Transverse colon (tissue), 4 donors: ENCODE results near the gene SPAG17. TPM values are rescaled to one million over a fixed set of nuclear protein-coding genes. Genes with fewer than 3 reads are reported as not detected.

ENCODE experiments used
- DNase-seq: peaks from one replicate; pipeline ENCODE4 v3.0.0-alpha.2; 2019
- H3K27ac ChIP-seq, 4 donors: fragments of 200-600 bp; sonication (generic); 2 replicates each; pipeline ENCODE4 v1.5.1; 2016 to 2018; ENCODE audit warnings: inconsistent platforms in 4 of 4
- H3K27me3 ChIP-seq: fragments of 200-600 bp; sonication (generic); 2 replicates; pipeline ENCODE4 v1.5.1; 2017; ENCODE audit warnings: inconsistent platforms
- H3K36me3 ChIP-seq, 4 donors: fragments of 200-600 bp; sonication (generic); 2 replicates each; pipeline ENCODE4 v1.5.1; 2017 to 2019; ENCODE audit warnings: inconsistent platforms in 4 of 4
- H3K4me1 ChIP-seq, 4 donors: fragments of 200-600 bp; sonication (generic); 2 replicates each; pipeline ENCODE4 v1.5.1; 2017 to 2020; ENCODE audit warnings: inconsistent platforms in 4 of 4
- H3K4me3 ChIP-seq, 4 donors: fragments of 200-600 bp; sonication (generic); 1 replicate in 1 of 4; 2 replicates in 3 of 4; pipeline versions ENCODE4 v1.5.1 to v1.6.1; 2017 to 2019; ENCODE audit warnings: inconsistent platforms in 4 of 4
- H3K9me3 ChIP-seq, 2 donors: fragments of 200-600 bp; sonication (generic); 2 replicates each; pipeline ENCODE4 v1.5.1; 2017 to 2019; ENCODE audit warnings: inconsistent platforms in 2 of 2
- EP300 ChIP-seq: sonication (generic); formaldehyde crosslinking; IDR thresholded peaks from one replicate; pipeline ENCODE4 v1.6.1; 2017; ENCODE audit warnings: antibody characterized with exemption, low read depth
- POLR2A ChIP-seq: fragments of 450-650 bp; IDR thresholded peaks from one replicate; pipeline ENCODE4 v1.6.1; 2016; ENCODE audit warnings: antibody characterized with exemption, mild to moderate bottlenecking, moderate library complexity
- POLR2AphosphoS5 ChIP-seq, 3 donors: sonication (generic); formaldehyde crosslinking; IDR thresholded peaks; one replicate each; pipeline ENCODE4 v1.6.1; 2016; ENCODE audit warnings: antibody characterized with exemption in 3 of 3
- WGBS, 2 donors: methylation state at CpG; one replicate each; pipeline ENCODE4 v1.1.5; 2018; ENCODE audit warnings: low coverage in 1 of 2; 5-methylcytosine and 5-hydroxymethylcytosine counted together
- in situ Hi-C, 4 donors: fragments of 200-750 bp; cut with MboI; loops; one replicate each; pipeline versions ENCODE4 v1.15.0 to v1.15.1; 2017; ENCODE audit warnings: low sequenced_read_pairs in 3 of 4, low pct_ligation_motif_present in 1 of 4, low pct_unique_long_range_greater_than_20kb in 1 of 4
- intact Hi-C: fragments of 100-400 bp; cut with DNase I; formaldehyde crosslinking; loops from one replicate; pipeline ENCODE4 v1.15.1; 2023; ENCODE audit warnings: low total_unique reads
- total RNA-seq, 4 donors: library from RNA; depleted of rRNA; stranded (reverse); fragments of >200 nt; gene quantifications; one replicate each; pipeline ENCODE4 v1.1.0, GENCODE V29; 2016
- TF ChIP-seq, protein P1 (sequence below), 5 experiments: fragments of 200-600 bp in 3 of 5; fragments of 450-650 bp in 2 of 5; sonication (generic) in 3 of 5; IDR thresholded peaks; 1 replicate in 2 of 5; 2 replicates in 3 of 5; pipeline ENCODE4 v1.5.1; 2016 to 2017; ENCODE audit warnings: antibody characterized with exemption in 5 of 5, inconsistent platforms in 3 of 5, mild to moderate bottlenecking in 2 of 5, moderate library complexity in 1 of 5

The SPAG17 gene
- total RNA-seq, 4 donors from 2014 or later: not detected

DNA sequence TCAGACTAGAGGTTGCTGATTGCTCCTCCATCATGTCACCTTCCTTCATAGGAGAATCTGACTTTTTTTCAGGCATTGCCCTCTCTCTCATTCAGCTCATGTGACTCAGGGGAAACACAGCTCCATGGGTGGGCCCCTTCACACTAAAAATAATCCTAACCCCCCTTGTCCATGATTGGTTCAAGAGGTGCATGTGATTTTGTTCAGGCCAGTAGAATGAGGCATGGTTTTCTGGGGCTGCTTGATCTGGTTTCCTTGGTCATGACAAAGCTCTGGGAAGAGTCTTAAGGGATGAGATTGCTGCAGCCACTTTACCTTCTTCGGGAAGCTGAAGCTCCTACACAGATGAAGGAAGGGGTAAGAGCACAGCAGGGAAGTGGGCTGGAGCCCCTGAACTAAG lies 56.3 kb downstream of the SPAG17 start:
- Histone ChIP-seq H3K4me1 (no peaks in the 10 kb centered on the region), H3K27me3 (no peaks in the 10 kb centered on the region), H3K9me3 (no peaks in the 10 kb centered on the region), H3K27ac (no peak overlapping the region), H3K36me3 (no peaks in the 10 kb centered on the region), H3K4me3 (no peak overlapping the region)
- TF ChIP-seq POLR2A: no peak
- no peak for TF ChIP-seq POLR2AphosphoS5 (IDR thresholded peaks at IDR 0.05)
- 82% methylated on average over 1 of the region's 1 CpG; no CpG with 5 or more reads in 1 of the 2 donors for WGBS, 2 donors
- DNase-seq: no peak
- in situ Hi-C loops (no loop called here), intact Hi-C loops (no loop called here)

DNA sequence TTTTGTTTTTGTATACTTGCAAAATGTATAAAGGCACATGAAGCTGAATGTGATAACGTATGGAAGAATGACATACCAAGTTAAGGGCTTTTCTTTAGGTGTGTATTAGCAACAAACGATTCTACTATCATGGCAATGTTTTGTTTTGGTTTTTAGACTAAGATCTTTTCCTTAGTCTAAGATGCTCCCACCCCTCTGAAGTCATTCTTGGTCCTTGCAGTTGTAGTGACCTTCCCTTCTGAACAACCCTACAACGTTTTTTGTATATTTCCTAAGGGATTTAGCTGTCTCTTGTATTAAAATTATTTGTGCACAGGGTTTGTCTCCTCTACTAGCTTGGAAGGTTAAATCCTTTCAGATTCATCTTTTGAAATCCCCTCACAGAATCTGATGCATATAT lies 61.0 kb downstream of the SPAG17 start:
- WGBS, 2 donors: 61 to 73% methylated on average over 3 of the region's 3 CpGs
- TF ChIP-seq POLR2AphosphoS5 (IDR thresholded peaks at IDR 0.05) (no peak), EP300 (no peak)
- TF ChIP-seq, protein P1, sequence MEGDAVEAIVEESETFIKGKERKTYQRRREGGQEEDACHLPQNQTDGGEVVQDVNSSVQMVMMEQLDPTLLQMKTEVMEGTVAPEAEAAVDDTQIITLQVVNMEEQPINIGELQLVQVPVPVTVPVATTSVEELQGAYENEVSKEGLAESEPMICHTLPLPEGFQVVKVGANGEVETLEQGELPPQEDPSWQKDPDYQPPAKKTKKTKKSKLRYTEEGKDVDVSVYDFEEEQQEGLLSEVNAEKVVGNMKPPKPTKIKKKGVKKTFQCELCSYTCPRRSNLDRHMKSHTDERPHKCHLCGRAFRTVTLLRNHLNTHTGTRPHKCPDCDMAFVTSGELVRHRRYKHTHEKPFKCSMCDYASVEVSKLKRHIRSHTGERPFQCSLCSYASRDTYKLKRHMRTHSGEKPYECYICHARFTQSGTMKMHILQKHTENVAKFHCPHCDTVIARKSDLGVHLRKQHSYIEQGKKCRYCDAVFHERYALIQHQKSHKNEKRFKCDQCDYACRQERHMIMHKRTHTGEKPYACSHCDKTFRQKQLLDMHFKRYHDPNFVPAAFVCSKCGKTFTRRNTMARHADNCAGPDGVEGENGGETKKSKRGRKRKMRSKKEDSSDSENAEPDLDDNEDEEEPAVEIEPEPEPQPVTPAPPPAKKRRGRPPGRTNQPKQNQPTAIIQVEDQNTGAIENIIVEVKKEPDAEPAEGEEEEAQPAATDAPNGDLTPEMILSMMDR (IDR thresholded peaks at IDR 0.05): no peak
- Histone ChIP-seq H3K27me3 (no peaks in the 10 kb centered on the region), H3K27ac (no peak overlapping the region), H3K9me3 (no peaks in the 10 kb centered on the region), H3K4me1 (no peaks in the 10 kb centered on the region), H3K36me3 (no peaks in the 10 kb centered on the region), H3K4me3 (no peak overlapping the region)
- intact Hi-C loops (no loop called here), in situ Hi-C loops (no loop called here)
- no peak for DNase-seq

DNA sequence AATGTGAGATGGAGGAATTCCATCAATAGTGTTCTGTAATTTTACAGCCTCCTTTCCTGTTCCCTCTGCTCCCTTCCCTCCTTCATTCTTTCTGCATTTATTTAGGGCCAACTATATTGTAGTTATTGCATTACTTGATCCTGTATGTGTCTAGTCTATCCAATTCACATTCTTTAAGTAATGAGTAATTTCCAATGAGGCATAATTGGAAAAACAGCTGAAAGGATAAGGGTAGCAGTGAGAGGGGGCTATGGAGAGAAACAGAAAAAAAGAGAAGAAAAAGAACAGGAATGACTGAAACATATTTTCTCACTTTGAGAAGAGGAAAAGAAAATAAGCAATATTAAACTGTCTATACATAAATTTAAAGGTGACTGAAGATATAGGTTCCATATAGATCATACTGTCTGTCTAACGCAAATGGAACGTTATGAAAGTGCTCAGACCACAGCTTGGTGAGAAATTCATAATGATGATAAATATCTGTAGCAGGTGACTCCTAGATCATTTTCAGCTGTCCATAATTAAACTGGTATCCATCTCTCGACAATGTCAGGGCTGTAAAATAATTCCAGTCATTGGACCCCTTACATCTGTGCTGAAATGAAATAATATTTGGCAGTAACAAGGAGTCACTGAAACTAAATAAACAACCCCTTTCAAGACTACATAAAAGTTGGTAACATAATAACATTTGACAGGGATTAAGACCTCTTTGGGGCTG lies 61.8 kb downstream of the SPAG17 start:
- 60 to 72% methylated on average over 3 of the region's 3 CpGs for WGBS, 2 donors
- in situ Hi-C loops: no loop called here
- no peaks in the 10 kb centered on the region for H3K4me1 ChIP-seq

DNA sequence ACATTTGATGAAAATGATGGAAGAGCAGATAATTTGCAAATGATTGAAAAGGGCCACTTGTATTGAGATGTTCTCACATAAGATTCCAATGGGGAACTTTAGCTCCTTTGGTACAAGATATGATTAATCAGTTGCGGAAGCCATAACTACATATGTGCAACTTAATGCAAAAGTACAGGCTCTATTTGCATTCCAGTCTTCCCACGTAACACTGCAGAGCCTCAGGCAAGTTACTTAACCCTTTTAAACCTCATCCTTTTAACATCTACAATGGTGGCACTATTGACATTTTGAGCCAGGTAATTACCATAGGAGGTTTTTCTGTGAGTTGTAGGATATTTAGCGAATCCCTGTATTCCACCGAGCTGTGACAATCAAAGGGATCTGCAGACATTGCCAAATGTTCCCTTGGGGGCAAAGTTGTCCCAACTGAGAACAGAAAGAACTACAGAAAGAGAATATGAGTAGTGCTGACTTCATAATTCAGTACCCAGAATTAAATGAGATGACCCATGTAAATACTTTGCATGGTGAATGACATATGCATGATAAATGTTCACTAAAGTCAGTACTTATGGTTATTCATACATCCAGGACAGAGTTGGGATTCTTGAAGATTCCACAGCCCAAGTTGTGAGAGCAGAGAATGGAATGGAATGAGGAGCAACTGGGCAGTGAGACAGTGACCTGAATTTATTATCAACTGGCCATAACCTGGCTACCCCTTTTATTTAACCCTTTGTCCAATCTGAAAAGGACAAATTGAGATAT lies 62.6 kb downstream of the SPAG17 start:
- in situ Hi-C loops: no loop called here
- H3K36me3 ChIP-seq: no peaks in the 10 kb centered on the region

More for the DNA sequence above, 61.8 kb downstream of the SPAG17 start:
- Histone ChIP-seq H3K4me3 (no peak overlapping the region), H3K27me3 (no peaks in the 10 kb centered on the region), H3K36me3 (no peaks in the 10 kb centered on the region), H3K9me3 (no peaks in the 10 kb centered on the region), H3K27ac (no peak overlapping the region)
- intact Hi-C loops: no loop called here
- no peak for DNase-seq
- TF ChIP-seq POLR2A: no peak
- no peak for TF ChIP-seq EP300
- TF ChIP-seq, protein P1 (IDR thresholded peaks at IDR 0.05): no peak
- TF ChIP-seq POLR2AphosphoS5 (IDR thresholded peaks at IDR 0.05): no peak

More for the DNA sequence above, 62.6 kb downstream of the SPAG17 start:
- intact Hi-C loops: no loop called here
- WGBS, 2 donors: 73 to 82% methylated on average over 4 of the region's 4 CpGs
- no peak for DNase-seq
- Histone ChIP-seq H3K4me3 (no peak overlapping the region), H3K4me1 (no peaks in the 10 kb centered on the region), H3K27ac (no peak overlapping the region), H3K9me3 (no peaks in the 10 kb centered on the region), H3K27me3 (no peaks in the 10 kb centered on the region)
- TF ChIP-seq POLR2AphosphoS5 (IDR thresholded peaks at IDR 0.05) (no peak), EP300 (no peak), POLR2A (no peak)
- TF ChIP-seq, protein P1 (IDR thresholded peaks at IDR 0.05): no peak
